Neuronal stem cell (in vitro differentiated cells): ENCODE results near the gene TMCO4.
A peak's percentile ranks its signal among the peaks of the same experiment; 100 is the strongest.

ENCODE experiments used
- DNase-seq: peaks from one replicate; pipeline ENCODE4 v3.0.0-alpha.2; 2013; ENCODE audit warnings: low spot score
- H2AFZ ChIP-seq: one replicate; pipeline ENCODE4 v1.6.1; 2013; ENCODE audit warnings: mild to moderate bottlenecking, low read length, inconsistent platforms
- H2AK5ac ChIP-seq: 2 replicates; pipeline ENCODE4 v1.6.1; 2013; ENCODE audit warnings: low read depth, mild to moderate bottlenecking, inconsistent platforms, low read length, moderate library complexity, mixed read lengths
- H2BK120ac ChIP-seq: 2 replicates; pipeline ENCODE4 v1.6.1; 2013; ENCODE audit warnings: low read depth, mild to moderate bottlenecking, inconsistent platforms, low read length, moderate library complexity, mixed read lengths
- H2BK12ac ChIP-seq: one replicate; pipeline ENCODE4 v1.6.1; 2013; ENCODE audit warnings: low read length, inconsistent platforms
- H2BK15ac ChIP-seq: 2 replicates; pipeline ENCODE4 v1.6.1; 2013; ENCODE audit warnings: mild to moderate bottlenecking, low read length, inconsistent platforms, mixed read lengths
- H2BK5ac ChIP-seq: one replicate; pipeline ENCODE4 v1.6.1; 2013; ENCODE audit warnings: inconsistent platforms, mild to moderate bottlenecking, low read length, moderate library complexity
- H3K14ac ChIP-seq: one replicate; pipeline ENCODE4 v1.6.1; 2013; ENCODE audit warnings: low read length, inconsistent platforms
- H3K18ac ChIP-seq: 2 replicates; pipeline ENCODE4 v1.6.1; 2013; ENCODE audit warnings: low read length, inconsistent platforms
- H3K23ac ChIP-seq: 2 replicates; pipeline ENCODE4 v1.6.1; 2013; ENCODE audit warnings: low read depth, mild to moderate bottlenecking, mixed read lengths, low read length, inconsistent platforms; ENCODE audit not compliant: poor library complexity
- H3K27ac ChIP-seq: replicated peaks from 3 replicates; pipeline ENCODE4 v1.5.1; 2013; ENCODE audit warnings: low read length, inconsistent platforms
- H3K27me3 ChIP-seq, 3 experiments: 2 replicates each; pipeline ENCODE4 v1.6.1; 2013; ENCODE audit warnings: low read length in 3 of 3, mild to moderate bottlenecking in 2 of 3, inconsistent platforms in 1 of 3, low read depth in 1 of 3, mixed read lengths in 1 of 3, moderate library complexity in 1 of 3; ENCODE audit not compliant: control insufficient read depth in 3 of 3, insufficient read depth in 3 of 3
- H3K36me3 ChIP-seq, 2 donors: replicated peaks in 1 of 2; 2 replicates each; pipeline ENCODE4 v1.6.1; 2013; ENCODE audit warnings: low read length in 2 of 2; ENCODE audit not compliant: control insufficient read depth in 2 of 2, insufficient read depth in 2 of 2
- H3K4ac ChIP-seq: 2 replicates; pipeline ENCODE4 v1.6.1; 2013; ENCODE audit warnings: inconsistent platforms, mild to moderate bottlenecking, low read length, moderate library complexity
- H3K4me1 ChIP-seq, 2 donors: 1 replicate in 1 of 2; 2 replicates in 1 of 2; pipeline ENCODE4 v1.6.1; 2013; ENCODE audit warnings: low read length in 2 of 2, low read depth in 1 of 2; ENCODE audit not compliant: control insufficient read depth in 2 of 2, insufficient read depth in 1 of 2
- H3K4me2 ChIP-seq: one replicate; pipeline ENCODE4 v1.6.1; 2013; ENCODE audit warnings: mild to moderate bottlenecking, low read length, inconsistent platforms; ENCODE audit not compliant: insufficient read depth, poor library complexity, severe bottlenecking
- H3K4me3 ChIP-seq, 2 donors: 2 replicates each; pipeline ENCODE4 v1.5.1; 2013; ENCODE audit warnings: low read length in 2 of 2, mild to moderate bottlenecking in 2 of 2, inconsistent platforms in 1 of 2, moderate library complexity in 1 of 2
- H3K79me1 ChIP-seq: one replicate; pipeline ENCODE4 v1.6.1; 2013; ENCODE audit warnings: low read depth, mild to moderate bottlenecking, inconsistent platforms, low read length, moderate library complexity
- H3K9ac ChIP-seq: one replicate; pipeline ENCODE4 v1.6.1; 2013; ENCODE audit warnings: mild to moderate bottlenecking, low read depth, low read length, inconsistent platforms; ENCODE audit not compliant: poor library complexity
- H3K9me3 ChIP-seq, 2 donors: replicated peaks in 1 of 2; 2 replicates each; pipeline versions ENCODE3 to v1.6.1; 2013; ENCODE audit warnings: low read length in 2 of 2, mild to moderate bottlenecking in 2 of 2, inconsistent platforms in 1 of 2, low read depth in 1 of 2, mixed read lengths in 1 of 2, moderate library complexity in 1 of 2; ENCODE audit not compliant: control insufficient read depth in 2 of 2, insufficient read depth in 1 of 2
- H4K8ac ChIP-seq: one replicate; pipeline ENCODE4 v1.6.1; 2013; ENCODE audit warnings: low read depth, mild to moderate bottlenecking, inconsistent platforms, low read length, moderate library complexity
- H4K91ac ChIP-seq: one replicate; pipeline ENCODE4 v1.6.1; 2013; ENCODE audit warnings: low read length, low read depth, mild to moderate bottlenecking, inconsistent platforms; ENCODE audit not compliant: poor library complexity
- WGBS, 2 donors: extraction: QIAGEN DNeasy Blood & Tissue Kit; methylation state at CpG; one replicate each; pipeline ENCODE4 v1.1.7; 2013; ENCODE audit warnings: missing lambda C conversion rate in 2 of 2, mixed read lengths in 1 of 2; ENCODE audit not compliant: insufficient read length in 2 of 2, insufficient replicate concordance in 1 of 2; ENCODE audit errors: extremely low coverage in 2 of 2; 5-methylcytosine and 5-hydroxymethylcytosine counted together

TMCO4 gene

DNA sequence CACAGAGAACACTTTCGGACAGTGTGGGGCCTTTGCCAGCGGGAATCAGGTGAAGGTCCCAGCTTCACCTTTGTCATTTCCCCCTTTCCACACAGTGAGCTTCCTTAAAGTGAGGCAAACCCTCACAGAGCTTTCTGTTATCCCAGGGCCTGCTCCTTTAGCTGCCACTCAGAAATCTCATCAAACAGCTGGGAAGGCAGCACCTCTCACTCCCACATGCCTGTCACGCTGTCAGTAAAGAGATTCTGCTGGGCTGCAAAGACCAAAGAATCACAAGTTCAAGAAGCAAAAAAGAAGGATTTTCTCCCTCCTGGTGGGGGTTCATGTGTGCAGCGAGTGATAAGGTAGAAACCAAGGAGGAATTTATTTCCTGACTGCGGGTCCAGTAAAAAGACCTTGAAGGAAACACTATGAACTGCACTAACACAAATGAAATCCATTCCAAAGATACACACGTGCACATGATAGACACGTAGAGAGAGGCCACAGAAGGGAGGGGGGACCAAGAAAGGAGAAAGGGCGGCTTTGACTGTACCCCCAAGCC is 91.1 kb downstream of the TMCO4 start:
- H4K91ac ChIP-seq, result no peak overlapping the region
- no peak overlapping the region for H3K14ac ChIP-seq
- no peak overlapping the region for H4K8ac ChIP-seq
- peaks cover 0 to 38% (median 0%) of the 10 kb centered on the region in 3 experiments for H3K27me3 ChIP-seq
- no peaks in the 10 kb centered on the region for H3K36me3 ChIP-seq
- no peak overlapping the region for H3K18ac ChIP-seq
- no peaks in the 10 kb centered on the region for H3K9me3 ChIP-seq
- no peaks in the 10 kb centered on the region for H3K79me1 ChIP-seq
- no CpG with 5 or more reads among the region's 8 CpGs for WGBS, 2 donors
- H2AFZ ChIP-seq, result no peak overlapping the region
- H3K27ac ChIP-seq, result no peak overlapping the region
- no peak overlapping the region for H2BK120ac ChIP-seq
- H2AK5ac ChIP-seq, result no peak overlapping the region
- no peak overlapping the region for H2BK5ac ChIP-seq
- no peak overlapping the region for H3K4me3 ChIP-seq
- H2BK15ac ChIP-seq, result no peak overlapping the region
- no peak overlapping the region for H2BK12ac ChIP-seq
- no peak overlapping the region for H3K4ac ChIP-seq
- no peak overlapping the region for H3K9ac ChIP-seq
- H3K4me2 ChIP-seq, result no peak overlapping the region
- no peak overlapping the region for H3K23ac ChIP-seq
- peaks cover 2 to 6% of the 10 kb centered on the region in 2 donors for H3K4me1 ChIP-seq
- no peak for DNase-seq

DNA sequence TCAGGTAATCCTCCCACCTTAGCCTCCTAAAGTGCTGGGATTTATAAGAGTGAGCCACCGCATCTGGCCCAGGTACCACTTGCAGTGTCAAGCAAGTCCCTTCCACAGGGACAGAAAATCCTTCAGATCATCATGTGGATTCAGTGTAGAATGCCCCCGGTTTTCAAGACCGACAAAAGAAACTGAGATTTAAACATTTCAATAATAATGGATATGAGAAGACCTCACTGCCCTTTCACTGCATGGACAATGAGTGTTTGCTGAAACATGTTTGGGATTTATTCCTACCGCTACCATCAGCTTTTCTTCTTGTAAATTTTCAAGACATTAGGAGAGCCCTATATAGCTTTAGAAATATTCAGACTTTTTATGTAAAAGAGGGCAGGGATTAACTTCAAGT is 93.6 kb downstream of the TMCO4 start:
- no peak overlapping the region for H2BK5ac ChIP-seq
- H3K23ac ChIP-seq, result no peak overlapping the region
- WGBS, 2 donors, result no CpG with 5 or more reads among the region's 4 CpGs
- no peak overlapping the region for H3K14ac ChIP-seq
- H3K4me2 ChIP-seq, result no peak overlapping the region
- no peak overlapping the region for H2AK5ac ChIP-seq
- no peak overlapping the region for H2AFZ ChIP-seq
- no peak for DNase-seq
- H3K4ac ChIP-seq, result no peak overlapping the region
- H3K9me3 ChIP-seq, result no peaks in the 10 kb centered on the region
- no peak overlapping the region for H3K27ac ChIP-seq
- no peaks in the 10 kb centered on the region for H3K36me3 ChIP-seq
- H4K91ac ChIP-seq, result no peak overlapping the region
- H2BK12ac ChIP-seq, result no peak overlapping the region
- H2BK120ac ChIP-seq, result no peak overlapping the region
- H3K4me1 ChIP-seq, result peaks cover 2 to 6% of the 10 kb centered on the region in 2 donors
- no peak overlapping the region for H2BK15ac ChIP-seq
- H3K4me3 ChIP-seq, result no peak overlapping the region
- no peak overlapping the region for H3K9ac ChIP-seq
- no peak overlapping the region for H4K8ac ChIP-seq
- peaks cover 0 to 42% (median 0%) of the 10 kb centered on the region in 3 experiments for H3K27me3 ChIP-seq
- H3K18ac ChIP-seq, result no peak overlapping the region
- no peaks in the 10 kb centered on the region for H3K79me1 ChIP-seq

DNA sequence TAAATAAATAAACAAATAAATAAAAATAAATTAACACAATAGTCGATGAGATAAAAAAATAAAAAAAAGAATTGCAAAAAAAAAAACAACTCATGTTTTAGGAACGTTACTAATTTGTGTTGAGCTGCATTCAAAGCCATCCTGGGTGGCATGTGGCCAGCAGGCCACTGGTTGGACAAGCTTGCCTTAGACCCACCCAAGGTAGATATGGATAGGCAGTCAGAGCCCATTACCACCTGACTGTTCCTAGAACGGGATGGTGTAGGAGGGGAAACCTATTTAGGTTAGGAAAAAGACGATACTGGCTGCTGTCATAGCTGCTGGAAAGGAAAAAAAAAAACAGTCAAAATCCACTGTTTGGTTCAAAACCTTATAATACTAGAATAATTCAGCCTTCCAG is 94.3 kb downstream of the TMCO4 start:
- H3K36me3 ChIP-seq, result no peaks in the 10 kb centered on the region
- no peak overlapping the region for H3K14ac ChIP-seq
- H3K79me1 ChIP-seq, result no peaks in the 10 kb centered on the region
- no peak for DNase-seq
- no peak overlapping the region for H4K8ac ChIP-seq
- H3K23ac ChIP-seq, result no peak overlapping the region
- no peak overlapping the region for H2BK120ac ChIP-seq
- H4K91ac ChIP-seq, result no peak overlapping the region
- peaks cover 2 to 6% of the 10 kb centered on the region in 2 donors for H3K4me1 ChIP-seq
- no peak overlapping the region for H3K4me2 ChIP-seq
- no CpG with 5 or more reads among the region's 4 CpGs for WGBS, 2 donors
- H3K9me3 ChIP-seq, result no peaks in the 10 kb centered on the region
- no peak overlapping the region for H2AFZ ChIP-seq
- no peak overlapping the region for H3K9ac ChIP-seq
- H2BK15ac ChIP-seq, result no peak overlapping the region
- H3K27me3 ChIP-seq, result peaks cover 0 to 40% (median 0%) of the 10 kb centered on the region in 3 experiments
- H3K27ac ChIP-seq, result no peak overlapping the region
- no peak overlapping the region for H3K4ac ChIP-seq
- no peak overlapping the region for H2BK12ac ChIP-seq
- H2BK5ac ChIP-seq, result no peak overlapping the region
- H3K18ac ChIP-seq, result no peak overlapping the region
- H2AK5ac ChIP-seq, result no peak overlapping the region
- H3K4me3 ChIP-seq, result no peak overlapping the region

DNA sequence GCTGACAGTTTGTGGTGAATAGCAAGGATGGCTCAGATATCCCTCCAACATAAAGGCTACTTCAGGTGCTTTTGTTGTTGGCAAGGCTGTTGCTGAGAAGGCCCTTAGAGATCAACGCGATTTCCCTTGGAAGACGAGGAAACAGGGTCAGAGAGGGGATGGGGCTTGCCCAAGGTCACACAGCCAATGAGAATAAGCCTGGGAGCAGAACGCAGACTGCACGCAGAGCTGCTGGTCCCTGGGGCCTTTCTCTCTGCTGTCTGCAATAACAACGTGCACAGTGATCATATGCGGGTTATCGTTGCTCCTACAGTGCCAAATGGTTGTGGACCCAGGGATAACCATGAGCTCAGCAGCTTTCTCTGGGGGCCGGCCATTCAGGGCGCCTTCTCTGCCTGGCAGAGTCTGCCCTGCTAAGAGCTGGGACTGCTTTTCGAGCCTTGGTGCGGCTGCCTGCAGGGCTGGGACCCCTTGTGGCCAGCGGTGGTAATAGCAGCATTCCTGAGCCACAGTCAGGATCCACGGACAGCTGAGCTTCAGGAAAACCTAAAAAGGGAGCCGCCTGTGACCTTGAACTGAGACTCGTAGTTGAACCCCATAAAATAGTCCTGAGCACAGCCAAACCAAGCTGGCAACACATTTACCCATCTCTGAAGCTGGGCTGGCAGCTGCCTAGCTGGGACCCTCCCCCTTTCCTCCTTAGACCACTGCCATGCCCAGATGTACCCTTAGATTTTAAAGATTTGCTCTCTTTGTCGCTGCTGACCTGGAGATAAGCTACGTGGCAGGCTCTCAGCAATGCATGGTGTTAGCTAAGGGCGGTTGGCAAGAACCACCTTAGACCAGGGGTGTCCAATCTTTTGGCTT is 95.2 kb downstream of the TMCO4 start:
- H2AFZ ChIP-seq, result peak overlapping the region; percentile 59
- no CpG with 5 or more reads among the region's 19 CpGs for WGBS, 2 donors
- no peak overlapping the region for H2BK12ac ChIP-seq
- H3K9ac ChIP-seq, result no peak overlapping the region
- peaks cover 0 to 46% (median 0%) of the 10 kb centered on the region in 3 experiments for H3K27me3 ChIP-seq
- H3K4me3 ChIP-seq, result peak overlapping the region in 1 of 2 donors; percentile 54
- no peak overlapping the region for H3K4ac ChIP-seq
- no peak overlapping the region for H3K18ac ChIP-seq
- H2BK120ac ChIP-seq, result no peak overlapping the region
- H2BK5ac ChIP-seq, result no peak overlapping the region
- H4K91ac ChIP-seq, result no peak overlapping the region
- H3K36me3 ChIP-seq, result no peaks in the 10 kb centered on the region
- no peaks in the 10 kb centered on the region for H3K79me1 ChIP-seq
- H3K27ac ChIP-seq, result no peak overlapping the region
- no peak overlapping the region for H2BK15ac ChIP-seq
- H3K9me3 ChIP-seq, result no peaks in the 10 kb centered on the region
- H3K23ac ChIP-seq, result no peak overlapping the region
- no peak overlapping the region for H2AK5ac ChIP-seq
- H3K4me1 ChIP-seq, result peaks cover 2 to 7% of the 10 kb centered on the region in 2 donors
- no peak overlapping the region for H4K8ac ChIP-seq
- H3K4me2 ChIP-seq, result no peak overlapping the region
- no peak overlapping the region for H3K14ac ChIP-seq
- peak; percentile 57 for DNase-seq
